Lower leg skin (tissue), 4 donors: ENCODE measurements around the gene TMEM89. TPM values are rescaled to one million over a fixed set of nuclear protein-coding genes. Genes with fewer than 3 reads are reported as not detected.

Source experiments
- DNase-seq, 2 donors: peaks; one replicate each; pipeline ENCODE4 v3.0.0-alpha.2; 2019; ENCODE audit warnings: low spot score in 2 of 2
- H3K4me3 ChIP-seq: fragments of 200-600 bp; sonication (generic); 2 replicates; pipeline ENCODE4 v1.5.1; 2017; ENCODE audit warnings: mild to moderate bottlenecking, low read depth; ENCODE audit not compliant: poor library complexity, severe bottlenecking
- CTCF ChIP-seq, 3 donors: fragments of 450-650 bp; IDR thresholded peaks; one replicate each; pipeline ENCODE4 v1.5.1; 2016; ENCODE audit warnings: antibody characterized with exemption in 3 of 3, mild to moderate bottlenecking in 3 of 3, moderate library complexity in 2 of 3
- POLR2A ChIP-seq, 2 donors: fragments of 450-650 bp; IDR thresholded peaks; one replicate each; pipeline ENCODE4 v1.6.1; 2016 to 2017; ENCODE audit warnings: antibody characterized with exemption in 2 of 2, mild to moderate bottlenecking in 1 of 2, moderate library complexity in 1 of 2
- WGBS, 2 donors: methylation state at CpG; one replicate each; pipeline ENCODE4 v1.1.5; 2018; 5-methylcytosine and 5-hydroxymethylcytosine counted together
- intact Hi-C: fragments of 100-400 bp; cut with DNase I; formaldehyde crosslinking; loops from one replicate; pipeline ENCODE4 v1.15.0; 2023; ENCODE audit warnings: low total_unique reads
- total RNA-seq, 4 donors: library from RNA; depleted of rRNA; stranded (reverse); fragments of >200 nt; gene quantifications; one replicate each; pipeline ENCODE4 v1.1.0, GENCODE V29; 2016

TMEM89 gene
- total RNA-seq, 4 donors from 2014 or later, result not detected

- TF ChIP-seq CTCF (IDR thresholded peaks at IDR 0.05) (no peak), POLR2A (IDR thresholded peaks at IDR 0.05) (no peak)
- intact Hi-C loops, result no loop called here
- no peak for DNase-seq
These were observed 8.3 kb upstream of the TMEM89 start for GRCh38 chr3:48629894-48630293.

GRCh38 chr3:48628277-48629017 is 6.9 kb upstream of the TMEM89 start:
- TF ChIP-seq POLR2A (IDR thresholded peaks at IDR 0.05) (no peak), CTCF (IDR thresholded peaks at IDR 0.05) (no peak)
- intact Hi-C loops, result no loop called here
- H3K4me3 ChIP-seq, result no peak overlapping the region
- 81 to 86% methylated on average over 13 of the region's 13 CpGs for WGBS, 2 donors
- no peak for DNase-seq

More at GRCh38 chr3:48629894-48630293, 8.3 kb upstream of the TMEM89 start:
- no peak overlapping the region for H3K4me3 ChIP-seq
- 92 to 97% methylated on average over 11 to 12 of the region's 12 CpGs for WGBS, 2 donors

- intact Hi-C loops, result no loop called here
- TF ChIP-seq CTCF (IDR thresholded peaks at IDR 0.05) (no peak), POLR2A (IDR thresholded peaks at IDR 0.05) (no peak)
- no peak for DNase-seq
- H3K4me3 ChIP-seq, result no peak overlapping the region
- WGBS, 2 donors, result 91 to 95% methylated on average over 6 of the region's 6 CpGs
These were observed 4.0 kb upstream of the TMEM89 start for GRCh38 chr3:48625600-48625999.

- intact Hi-C loops, result no loop called here
- 88 to 92% methylated on average over 10 of the region's 10 CpGs for WGBS, 2 donors
- TF ChIP-seq POLR2A (IDR thresholded peaks at IDR 0.05), result no peak
- no peak for TF ChIP-seq CTCF (IDR thresholded peaks at IDR 0.05)
- no peak for DNase-seq
- no peak overlapping the region for H3K4me3 ChIP-seq
These were observed 3.2 kb upstream of the TMEM89 start for GRCh38 chr3:48624767-48625166.

- DNase-seq, result no peak
- H3K4me3 ChIP-seq, result no peak overlapping the region
- TF ChIP-seq CTCF (IDR thresholded peaks at IDR 0.05), result no peak
- no peak for TF ChIP-seq POLR2A (IDR thresholded peaks at IDR 0.05)
- 79 to 83% methylated on average over 6 of the region's 6 CpGs for WGBS, 2 donors
- intact Hi-C loops, result no loop called here
These were observed 2.4 kb upstream of the TMEM89 start for GRCh38 chr3:48623851-48624547.
